Esophagus (tissue), 2 donors: ENCODE data around the gene THBD. TPM values are rescaled to one million over a fixed set of nuclear protein-coding genes. Genes with fewer than 3 reads are reported as not detected.

Experiments used
- H3K27ac ChIP-seq, 2 donors: one replicate each; pipeline ENCODE4 v1.5.1; 2013; ENCODE audit warnings: low read depth in 2 of 2, mild to moderate bottlenecking in 2 of 2, inconsistent platforms in 1 of 2, low read length in 1 of 2, moderate library complexity in 1 of 2
- H3K27me3 ChIP-seq, 2 donors: one replicate each; pipeline ENCODE4 v1.6.1; 2013; ENCODE audit warnings: low read length in 2 of 2, control low read depth in 1 of 2, mild to moderate bottlenecking in 1 of 2; ENCODE audit not compliant: insufficient read depth in 2 of 2, control insufficient read depth in 1 of 2
- H3K36me3 ChIP-seq, 2 donors: one replicate each; pipeline ENCODE4 v1.6.1; 2013; ENCODE audit warnings: low read length in 1 of 2; ENCODE audit not compliant: control insufficient read depth in 2 of 2, insufficient read depth in 2 of 2
- H3K4me1 ChIP-seq, 2 donors: one replicate each; pipeline ENCODE4 v1.6.1; 2013; ENCODE audit warnings: low read length in 1 of 2; ENCODE audit not compliant: control insufficient read depth in 2 of 2, insufficient read depth in 2 of 2
- H3K4me3 ChIP-seq, 2 donors: one replicate each; pipeline ENCODE4 v1.5.1; 2013; ENCODE audit warnings: low read length in 2 of 2, mild to moderate bottlenecking in 2 of 2, low read depth in 1 of 2, moderate library complexity in 1 of 2
- H3K9me3 ChIP-seq, 2 donors: one replicate each; pipeline ENCODE4 v1.6.1; 2013; ENCODE audit warnings: mild to moderate bottlenecking in 2 of 2, low read depth in 1 of 2, low read length in 1 of 2, moderate library complexity in 1 of 2; ENCODE audit not compliant: control insufficient read depth in 2 of 2, insufficient read depth in 1 of 2
- WGBS, 2 donors: extraction: QIAGEN DNeasy Blood & Tissue Kit; methylation state at CpG; one replicate each; pipeline ENCODE4 v1.1.7; 2013; 5-methylcytosine and 5-hydroxymethylcytosine counted together
- polyA plus RNA-seq, 2 donors: library from polyadenylated mRNA; stranded (reverse); fragments of 200-250 nt; gene quantifications; one replicate each; pipeline ENCODE4 v1.2.3, GENCODE V29; 2013
- donor health status: healthy with polysubstance abuse.
- donor health status: Bipolar disorder and iron deficiency.

THBD gene, protein sequence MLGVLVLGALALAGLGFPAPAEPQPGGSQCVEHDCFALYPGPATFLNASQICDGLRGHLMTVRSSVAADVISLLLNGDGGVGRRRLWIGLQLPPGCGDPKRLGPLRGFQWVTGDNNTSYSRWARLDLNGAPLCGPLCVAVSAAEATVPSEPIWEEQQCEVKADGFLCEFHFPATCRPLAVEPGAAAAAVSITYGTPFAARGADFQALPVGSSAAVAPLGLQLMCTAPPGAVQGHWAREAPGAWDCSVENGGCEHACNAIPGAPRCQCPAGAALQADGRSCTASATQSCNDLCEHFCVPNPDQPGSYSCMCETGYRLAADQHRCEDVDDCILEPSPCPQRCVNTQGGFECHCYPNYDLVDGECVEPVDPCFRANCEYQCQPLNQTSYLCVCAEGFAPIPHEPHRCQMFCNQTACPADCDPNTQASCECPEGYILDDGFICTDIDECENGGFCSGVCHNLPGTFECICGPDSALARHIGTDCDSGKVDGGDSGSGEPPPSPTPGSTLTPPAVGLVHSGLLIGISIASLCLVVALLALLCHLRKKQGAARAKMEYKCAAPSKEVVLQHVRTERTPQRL
- 10 to 100 TPM in 1 of 2 donors, 1 to 10 TPM in 1; 9.5 to 29.7 TPM for polyA plus RNA-seq

DNA sequence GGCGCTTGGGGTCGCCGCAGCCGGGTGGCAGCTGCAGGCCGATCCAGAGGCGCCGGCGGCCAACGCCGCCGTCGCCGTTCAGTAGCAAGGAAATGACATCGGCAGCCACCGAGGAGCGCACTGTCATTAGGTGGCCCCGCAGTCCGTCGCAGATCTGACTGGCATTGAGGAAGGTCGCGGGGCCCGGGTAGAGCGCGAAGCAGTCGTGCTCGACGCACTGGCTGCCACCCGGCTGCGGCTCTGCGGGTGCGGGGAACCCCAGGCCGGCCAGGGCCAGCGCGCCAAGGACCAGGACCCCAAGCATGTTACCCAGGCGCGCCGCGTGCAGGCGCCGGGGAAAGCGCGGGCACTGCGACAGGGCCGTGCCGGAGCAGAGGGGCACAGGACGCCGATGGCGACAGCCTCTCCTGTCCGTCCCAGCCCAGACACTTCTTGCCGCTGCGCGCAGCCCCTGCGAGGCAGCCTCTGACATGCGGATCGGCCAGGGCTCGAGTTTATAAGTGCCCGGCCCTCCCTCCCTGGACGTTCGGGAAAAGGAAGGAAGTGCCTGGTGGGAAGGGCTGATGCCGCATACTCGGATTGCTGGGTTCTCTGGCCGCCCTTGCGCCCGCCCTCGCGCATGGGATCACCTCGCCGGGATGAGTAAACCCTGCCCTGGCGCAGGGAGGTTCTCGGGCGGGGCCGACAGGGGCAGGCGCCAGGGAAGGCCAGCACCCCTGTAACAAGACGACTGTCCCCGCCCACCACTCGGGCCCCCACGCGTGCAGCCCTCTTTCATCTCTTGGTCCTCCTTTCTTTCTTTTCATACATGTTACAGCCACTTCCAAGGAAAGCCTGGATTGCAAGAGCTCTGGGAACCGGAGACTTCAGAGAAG lies at the start of gene THBD:
TSS of gene THBD (minus strand) at position 472 of the 875 bp plus-strand sequence. CDS start at position 304, 168 bp downstream.
- Histone ChIP-seq H3K36me3 (no peaks in the 10 kb centered on the region), H3K27me3 (no peaks in the 10 kb centered on the region), H3K27ac (peak within 1 kb of the TSS; percentile 95), H3K4me3 (peak within 1 kb of the TSS; percentile 62 to 67), H3K9me3 (no peaks in the 10 kb centered on the region), H3K4me1 (peaks cover 2 to 19% of the 10 kb centered on the region in 2 donors)
- WGBS, 2 donors, result 1% methylated on average over 65 to 79 of the region's 79 CpGs

DNA sequence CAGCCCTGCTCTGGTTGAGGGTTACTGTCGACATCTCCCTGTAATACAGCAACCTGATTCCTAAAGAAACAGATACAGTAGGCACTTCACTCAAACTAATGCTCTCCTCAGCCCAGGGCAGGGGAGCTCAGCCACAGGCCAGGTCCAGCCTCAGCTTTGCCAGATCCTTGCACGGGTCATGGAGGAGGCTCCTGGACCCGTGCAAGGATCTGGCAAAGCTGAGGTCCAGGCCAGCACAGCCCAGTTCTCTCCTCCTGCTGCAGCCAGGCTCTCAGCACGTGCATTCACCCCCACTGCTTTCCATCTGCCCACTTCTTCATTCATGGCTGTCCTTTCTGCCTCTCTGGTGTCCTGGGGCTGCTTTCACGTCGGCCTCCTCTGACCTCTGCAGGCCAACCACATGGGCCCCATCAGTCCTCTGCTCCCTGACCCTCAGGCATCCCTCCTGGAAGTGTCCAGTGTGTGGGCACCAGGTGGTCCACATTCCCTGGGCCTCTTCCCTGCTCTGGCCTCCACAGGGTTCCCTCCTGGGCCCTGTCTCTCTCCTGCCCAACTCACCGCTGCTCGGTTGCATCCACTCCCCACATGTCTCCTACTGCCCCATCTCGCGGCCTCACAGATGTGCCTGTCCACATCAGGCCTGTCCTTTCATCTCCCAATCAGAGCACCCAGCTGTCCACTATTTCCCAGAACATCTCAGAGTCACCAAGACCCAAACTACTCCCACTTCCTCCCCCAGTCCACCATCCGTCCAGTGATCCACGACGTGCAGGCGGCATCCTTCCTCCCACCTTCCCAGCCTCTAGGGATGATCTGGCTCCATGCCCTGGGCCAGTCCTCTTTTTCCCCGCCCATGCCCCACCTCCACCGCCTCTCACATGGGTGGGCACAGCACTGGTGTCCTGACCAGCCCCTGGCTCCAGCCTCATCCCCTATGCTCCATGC lies 48.4 kb upstream of the THBD start:
- H3K4me1 ChIP-seq, result peaks cover 6 to 42% of the 10 kb centered on the region in 2 donors
- no peaks in the 10 kb centered on the region for H3K36me3 ChIP-seq
- WGBS, 2 donors, result 77 to 80% methylated on average over 16 of the region's 16 CpGs
- peak overlapping the region; percentile 55 to 66 for H3K27ac ChIP-seq
- H3K27me3 ChIP-seq, result no peaks in the 10 kb centered on the region
- H3K9me3 ChIP-seq, result no peaks in the 10 kb centered on the region
- no peak overlapping the region for H3K4me3 ChIP-seq

DNA sequence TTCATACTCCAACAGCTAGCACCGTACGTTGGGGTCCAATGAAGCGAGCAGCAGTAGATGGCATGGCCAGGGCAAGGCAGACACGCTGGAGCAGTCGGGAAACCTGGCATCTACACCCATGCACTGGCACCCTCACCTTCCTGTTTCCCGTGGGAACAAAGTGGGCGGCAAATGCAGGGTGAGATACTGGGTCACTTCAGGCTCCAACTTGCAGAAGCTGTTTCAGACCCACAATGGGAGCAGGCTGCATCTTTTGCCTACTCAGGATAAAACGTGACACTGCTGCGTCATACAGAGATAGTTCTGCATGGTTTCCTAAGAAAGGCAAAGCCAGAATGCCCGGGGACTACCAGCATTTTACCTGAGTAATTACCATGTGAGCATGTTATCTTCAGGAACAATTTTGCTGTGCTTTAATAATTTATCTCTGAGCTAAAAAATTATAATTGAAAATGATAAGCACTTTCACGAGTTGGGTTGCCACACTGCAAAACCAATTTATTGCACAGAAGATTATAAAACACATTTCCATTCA lies 47.6 kb upstream of the THBD start:
- Histone ChIP-seq H3K27ac (peak overlapping the region; percentile 84 to 86), H3K36me3 (no peaks in the 10 kb centered on the region), H3K27me3 (no peaks in the 10 kb centered on the region), H3K9me3 (no peaks in the 10 kb centered on the region), H3K4me1 (peaks cover 7 to 43% of the 10 kb centered on the region in 2 donors), H3K4me3 (no peak overlapping the region)
- 50 to 61% methylated on average over 11 of the region's 11 CpGs for WGBS, 2 donors

DNA sequence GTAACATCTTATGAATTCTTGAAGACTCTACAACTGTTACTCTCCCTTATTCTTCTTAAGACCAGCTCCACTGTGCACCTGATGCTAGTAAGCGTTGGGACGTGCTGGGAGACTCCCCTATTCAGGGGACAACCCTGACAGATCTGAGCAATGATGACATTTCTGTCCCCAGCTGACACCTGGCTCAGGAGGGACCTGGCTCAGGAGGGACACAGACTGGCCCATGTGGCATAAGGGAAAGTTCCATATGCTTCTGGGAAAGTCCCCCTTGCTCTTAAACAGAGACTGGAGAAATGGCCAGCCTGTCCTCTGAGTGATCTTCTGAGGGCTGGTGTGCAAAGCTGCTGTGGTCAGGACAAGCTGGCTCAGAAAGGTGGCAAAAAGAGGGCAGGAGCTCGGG lies 46.6 kb upstream of the THBD start:
- WGBS, 2 donors, result 91 to 95% methylated on average over 3 of the region's 3 CpGs
- Histone ChIP-seq H3K27ac (peak overlapping the region in 1 of 2 donors; percentile 86), H3K36me3 (no peaks in the 10 kb centered on the region), H3K4me1 (peaks cover 7 to 43% of the 10 kb centered on the region in 2 donors), H3K27me3 (no peaks in the 10 kb centered on the region), H3K4me3 (no peak overlapping the region), H3K9me3 (no peaks in the 10 kb centered on the region)

DNA sequence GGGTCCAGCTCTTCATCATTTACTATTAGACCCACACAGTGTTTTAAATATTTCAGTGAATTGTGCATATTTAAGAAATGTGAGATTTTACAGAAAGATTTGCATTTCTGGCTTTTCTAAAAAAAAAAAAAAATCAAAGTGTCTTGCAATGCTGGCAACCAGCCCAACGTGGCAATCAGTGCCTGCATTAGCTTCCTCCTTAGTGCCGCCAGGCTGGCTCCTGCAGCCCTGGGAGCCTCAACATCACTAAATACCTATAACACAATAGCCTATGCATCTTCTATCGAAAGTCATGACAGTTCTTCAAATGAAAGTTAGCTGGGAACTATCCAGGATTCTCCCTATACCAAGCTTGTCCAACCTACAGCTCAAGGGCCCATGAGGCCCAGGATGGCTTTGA lies 46.0 kb upstream of the THBD start:
- H3K27ac ChIP-seq, result peak overlapping the region; percentile 88 to 91
- peaks cover 7 to 43% of the 10 kb centered on the region in 2 donors for H3K4me1 ChIP-seq

DNA sequence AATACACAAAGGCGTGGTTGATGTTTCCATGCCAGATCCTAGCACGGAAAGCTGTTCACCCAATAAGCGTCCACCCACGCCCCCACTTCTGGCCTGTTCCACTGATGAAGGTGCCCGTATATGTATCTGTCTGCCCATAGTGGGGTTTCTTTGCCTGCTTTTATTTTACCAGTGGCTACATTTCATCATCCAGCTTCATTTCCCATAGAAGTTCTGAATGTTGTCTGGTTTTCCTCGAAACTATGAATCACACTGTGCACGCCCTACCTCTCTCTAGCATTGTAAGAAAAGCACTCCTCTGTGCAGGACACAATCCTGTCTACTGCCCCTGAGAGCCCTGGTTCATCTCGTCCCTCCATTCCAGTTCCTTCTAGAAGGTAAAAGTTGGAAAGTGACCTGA lies 45.5 kb upstream of the THBD start:
- Histone ChIP-seq H3K4me1 (peaks cover 3 to 42% of the 10 kb centered on the region in 2 donors), H3K4me3 (no peak overlapping the region), H3K27me3 (no peaks in the 10 kb centered on the region), H3K36me3 (no peaks in the 10 kb centered on the region), H3K27ac (peak overlapping the region; percentile 91 to 96), H3K9me3 (no peaks in the 10 kb centered on the region)
- WGBS, 2 donors, result 51 to 64% methylated on average over 8 of the region's 8 CpGs

More for the DNA sequence above, 46.0 kb upstream of the THBD start:
- H3K4me3 ChIP-seq, result no peak overlapping the region
- H3K27me3 ChIP-seq, result no peaks in the 10 kb centered on the region
- 51 to 58% methylated on average over 3 of the region's 3 CpGs for WGBS, 2 donors
- H3K9me3 ChIP-seq, result no peaks in the 10 kb centered on the region
- H3K36me3 ChIP-seq, result no peaks in the 10 kb centered on the region

DNA sequence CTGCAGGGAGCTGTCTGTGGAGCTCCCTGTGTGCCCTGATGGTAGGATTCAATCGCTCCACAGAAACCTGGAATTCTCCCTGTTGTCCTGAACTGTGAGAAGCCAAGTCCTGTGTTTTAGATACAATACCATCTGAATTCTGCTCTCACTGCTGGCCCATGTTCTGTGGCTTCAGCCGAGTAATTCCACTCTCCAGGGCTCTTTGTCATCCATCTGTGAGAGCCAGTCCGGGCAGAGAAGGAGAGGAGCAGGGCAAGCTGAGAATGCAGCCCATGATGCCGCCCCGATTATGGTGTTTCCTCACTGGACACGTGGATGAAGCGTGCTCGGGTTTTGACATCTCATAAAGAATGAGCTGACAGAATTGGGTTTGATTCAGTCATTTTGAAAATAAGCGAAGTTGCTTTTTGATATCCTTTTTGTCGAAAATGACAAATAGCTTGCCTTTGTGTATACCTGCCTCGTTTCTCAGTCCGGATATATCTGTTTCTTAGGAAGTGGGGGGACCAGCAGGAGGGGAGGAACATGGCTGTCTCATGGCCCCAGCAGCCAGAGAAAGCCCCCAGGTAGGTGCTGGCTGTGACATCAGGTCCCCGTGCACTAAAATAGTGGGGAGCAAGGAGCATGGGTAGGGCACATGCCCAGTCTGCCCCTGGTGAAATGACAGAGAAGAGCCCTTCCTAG lies 44.9 kb upstream of the THBD start:
- no peaks in the 10 kb centered on the region for H3K9me3 ChIP-seq
- 69 to 74% methylated on average over 13 of the region's 13 CpGs for WGBS, 2 donors
- H3K36me3 ChIP-seq, result no peaks in the 10 kb centered on the region
- H3K4me3 ChIP-seq, result no peak overlapping the region
- no peaks in the 10 kb centered on the region for H3K27me3 ChIP-seq
- peaks cover 3 to 36% of the 10 kb centered on the region in 2 donors for H3K4me1 ChIP-seq
- peak overlapping the region; percentile 91 to 96 for H3K27ac ChIP-seq

DNA sequence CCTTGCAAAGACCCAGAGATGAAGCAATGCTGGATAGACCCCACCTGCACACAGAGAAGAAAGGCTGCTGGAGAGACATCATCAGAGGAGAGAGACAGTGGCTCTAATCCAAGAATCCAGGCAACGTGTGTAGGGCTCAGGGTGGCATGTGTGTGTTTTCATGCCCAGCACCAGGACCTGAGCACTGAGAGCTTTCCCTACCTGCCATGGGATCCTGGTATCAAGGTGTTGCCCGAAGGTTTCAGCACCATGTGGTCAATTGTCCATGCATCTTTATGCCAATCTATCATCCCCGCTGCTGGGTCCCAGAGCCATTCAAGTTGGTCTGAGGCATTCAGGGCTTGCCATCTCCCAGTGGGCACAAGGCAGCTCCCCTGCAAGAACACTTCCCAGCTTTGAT lies 44.1 kb upstream of the THBD start:
- H3K9me3 ChIP-seq, result no peaks in the 10 kb centered on the region
- H3K4me3 ChIP-seq, result no peak overlapping the region
- H3K27me3 ChIP-seq, result no peaks in the 10 kb centered on the region
- peaks cover 3 to 33% of the 10 kb centered on the region in 2 donors for H3K4me1 ChIP-seq
- H3K36me3 ChIP-seq, result no peaks in the 10 kb centered on the region
- H3K27ac ChIP-seq, result peak overlapping the region; percentile 11 to 96
- WGBS, 2 donors, result 61 to 72% methylated on average over 3 of the region's 3 CpGs
